ENCODE measurements around the gene INKA1. TPM values are rescaled to one million over a fixed set of nuclear protein-coding genes. Genes with fewer than 3 reads are reported as not detected.

The INKA1 gene
- total and polyA plus RNA-seq, 4 donors: 0.84 to 4.2 (median 1.2) TPM

- DNase-seq (ENCODE audit: low spot score): peak; percentile 56
- no peaks in the 10 kb centered on the region for H3K9me3 ChIP-seq (ENCODE audit: control insufficient read depth in 4 of 4, low read length in 3 of 4)
- no peaks in the 10 kb centered on the region for H3K27me3 ChIP-seq (ENCODE audit: control insufficient read depth in 4 of 4, insufficient read depth in 4 of 4, low read length in 3 of 4)
- peaks cover 0 to 16% (median 9%) of the 10 kb centered on the region in 4 donors for H3K4me1 ChIP-seq (ENCODE audit: control insufficient read depth in 4 of 4, insufficient read depth in 4 of 4, low read length in 3 of 4)
- H3K9ac ChIP-seq (ENCODE audit: low read depth in 1 of 2, low read length in 2 of 2): peak overlapping the region; percentile 64 to 95
- H3K36me3 ChIP-seq (ENCODE audit: control insufficient read depth in 4 of 4, insufficient read depth in 3 of 4, low read depth in 1 of 4, low read length in 3 of 4): peaks cover 0 to 3% (median under 1%) of the 10 kb centered on the region in 4 donors
- 79% methylated on average over 3 of the region's 3 CpGs for WGBS
- H3K27ac ChIP-seq (ENCODE audit: low read depth in 1 of 2, low read length in 2 of 2): peak overlapping the region; percentile 72 to 92
- no peak for TF ChIP-seq RXRA (IDR thresholded peaks at IDR 0.05)
- TF ChIP-seq, protein P1, sequence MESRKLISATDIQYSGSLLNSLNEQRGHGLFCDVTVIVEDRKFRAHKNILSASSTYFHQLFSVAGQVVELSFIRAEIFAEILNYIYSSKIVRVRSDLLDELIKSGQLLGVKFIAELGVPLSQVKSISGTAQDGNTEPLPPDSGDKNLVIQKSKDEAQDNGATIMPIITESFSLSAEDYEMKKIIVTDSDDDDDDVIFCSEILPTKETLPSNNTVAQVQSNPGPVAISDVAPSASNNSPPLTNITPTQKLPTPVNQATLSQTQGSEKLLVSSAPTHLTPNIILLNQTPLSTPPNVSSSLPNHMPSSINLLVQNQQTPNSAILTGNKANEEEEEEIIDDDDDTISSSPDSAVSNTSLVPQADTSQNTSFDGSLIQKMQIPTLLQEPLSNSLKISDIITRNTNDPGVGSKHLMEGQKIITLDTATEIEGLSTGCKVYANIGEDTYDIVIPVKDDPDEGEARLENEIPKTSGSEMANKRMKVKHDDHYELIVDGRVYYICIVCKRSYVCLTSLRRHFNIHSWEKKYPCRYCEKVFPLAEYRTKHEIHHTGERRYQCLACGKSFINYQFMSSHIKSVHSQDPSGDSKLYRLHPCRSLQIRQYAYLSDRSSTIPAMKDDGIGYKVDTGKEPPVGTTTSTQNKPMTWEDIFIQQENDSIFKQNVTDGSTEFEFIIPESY (IDR thresholded peaks at IDR 0.05): no peak
- TF ChIP-seq FOXA1 (IDR thresholded peaks at IDR 0.05): no peak
- TF ChIP-seq GABPA (IDR thresholded peaks at IDR 0.05 in 1 of 2, conservative IDR thresholded peaks at IDR 0.05 in 1 of 2): no peak
- TF ChIP-seq RAD21 (IDR thresholded peaks at IDR 0.05): no peak
- TF ChIP-seq, protein P2, sequence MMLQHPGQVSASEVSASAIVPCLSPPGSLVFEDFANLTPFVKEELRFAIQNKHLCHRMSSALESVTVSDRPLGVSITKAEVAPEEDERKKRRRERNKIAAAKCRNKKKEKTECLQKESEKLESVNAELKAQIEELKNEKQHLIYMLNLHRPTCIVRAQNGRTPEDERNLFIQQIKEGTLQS (IDR thresholded peaks at IDR 0.05): no peak
- no peak for TF ChIP-seq FOXA2 (IDR thresholded peaks at IDR 0.05)
- TF ChIP-seq REST (IDR thresholded peaks at IDR 0.05): no peak
- TF ChIP-seq YY1 (IDR thresholded peaks at IDR 0.05): no peak
- TF ChIP-seq EGR1 (IDR thresholded peaks at IDR 0.05; ENCODE audit: low read depth in 2 of 2): no peak
- no peak for TF ChIP-seq JUND (IDR thresholded peaks at IDR 0.05)
- no peak for TF ChIP-seq HNF4G (IDR thresholded peaks at IDR 0.05)
- TF ChIP-seq, protein P3, sequence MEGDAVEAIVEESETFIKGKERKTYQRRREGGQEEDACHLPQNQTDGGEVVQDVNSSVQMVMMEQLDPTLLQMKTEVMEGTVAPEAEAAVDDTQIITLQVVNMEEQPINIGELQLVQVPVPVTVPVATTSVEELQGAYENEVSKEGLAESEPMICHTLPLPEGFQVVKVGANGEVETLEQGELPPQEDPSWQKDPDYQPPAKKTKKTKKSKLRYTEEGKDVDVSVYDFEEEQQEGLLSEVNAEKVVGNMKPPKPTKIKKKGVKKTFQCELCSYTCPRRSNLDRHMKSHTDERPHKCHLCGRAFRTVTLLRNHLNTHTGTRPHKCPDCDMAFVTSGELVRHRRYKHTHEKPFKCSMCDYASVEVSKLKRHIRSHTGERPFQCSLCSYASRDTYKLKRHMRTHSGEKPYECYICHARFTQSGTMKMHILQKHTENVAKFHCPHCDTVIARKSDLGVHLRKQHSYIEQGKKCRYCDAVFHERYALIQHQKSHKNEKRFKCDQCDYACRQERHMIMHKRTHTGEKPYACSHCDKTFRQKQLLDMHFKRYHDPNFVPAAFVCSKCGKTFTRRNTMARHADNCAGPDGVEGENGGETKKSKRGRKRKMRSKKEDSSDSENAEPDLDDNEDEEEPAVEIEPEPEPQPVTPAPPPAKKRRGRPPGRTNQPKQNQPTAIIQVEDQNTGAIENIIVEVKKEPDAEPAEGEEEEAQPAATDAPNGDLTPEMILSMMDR (IDR thresholded peaks at IDR 0.05; ENCODE audit: low read depth, low read length, missing input control): no peak
- TF ChIP-seq NR2F2 (IDR thresholded peaks at IDR 0.05): no peak
- no peak for TF ChIP-seq HNF4A (conservative IDR thresholded peaks at IDR 0.05)
- no peak for TF ChIP-seq TAF1 (conservative IDR thresholded peaks at IDR 0.05)
- TF ChIP-seq SP1 (IDR thresholded peaks at IDR 0.05): no peak
- TF ChIP-seq, protein P4, sequence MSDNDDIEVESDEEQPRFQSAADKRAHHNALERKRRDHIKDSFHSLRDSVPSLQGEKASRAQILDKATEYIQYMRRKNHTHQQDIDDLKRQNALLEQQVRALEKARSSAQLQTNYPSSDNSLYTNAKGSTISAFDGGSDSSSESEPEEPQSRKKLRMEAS (IDR thresholded peaks at IDR 0.05): no peak
- no peak overlapping the region for H3K4me3 ChIP-seq (ENCODE audit: low read depth in 1 of 3, low read length in 3 of 3)
These were observed 15.9 kb upstream of the INKA1 start for GRCh38 chr3:49787182-49787464.

All from liver (tissue), 9 donors.